Measurements from ENCODE around the gene PRDM15.
A peak's percentile ranks its signal among the peaks of the same experiment; 100 is the strongest.

Gene PRDM15

GRCh38 chr21:41821756-41822431 is 57.2 kb downstream of the PRDM15 start:
- no peak for DNase-seq

GRCh38 chr21:41821081-41821755 is 57.9 kb downstream of the PRDM15 start:
- DNase-seq: no peak

GRCh38 chr21:41820384-41821080 is 58.6 kb downstream of the PRDM15 start:
- DNase-seq: no peak

- no peak for DNase-seq
Measured at GRCh38 chr21:41819856-41820281, 59.3 kb downstream of the PRDM15 start.

GRCh38 chr21:41819236-41819855 is 59.8 kb downstream of the PRDM15 start:
- DNase-seq: no peak

- no peak for DNase-seq
Measured at GRCh38 chr21:41817877-41818855, 61.0 kb downstream of the PRDM15 start.

GRCh38 chr21:41817228-41817627 is 61.9 kb downstream of the PRDM15 start:
- peak; percentile 36 for DNase-seq

- DNase-seq: peak; percentile 54
Measured at GRCh38 chr21:41816583-41817165, 62.5 kb downstream of the PRDM15 start.

- no peak for DNase-seq
Measured at GRCh38 chr21:41815652-41816582, 63.2 kb downstream of the PRDM15 start.

GRCh38 chr21:41813226-41813625 is 65.9 kb downstream of the PRDM15 start:
- DNase-seq: no peak

GRCh38 chr21:41812679-41813078 is 66.5 kb downstream of the PRDM15 start:
- no peak for DNase-seq

GRCh38 chr21:41810597-41810932 is 68.6 kb downstream of the PRDM15 start:
- no peak for DNase-seq

- DNase-seq: no peak
Measured at GRCh38 chr21:41809891-41810596, 69.1 kb downstream of the PRDM15 start.

- no peak for DNase-seq
Measured at GRCh38 chr21:41808846-41809245, 70.3 kb downstream of the PRDM15 start.

- no peak for DNase-seq
Measured at GRCh38 chr21:41808094-41808493, 71.0 kb downstream of the PRDM15 start.

GRCh38 chr21:41806773-41807172 is 72.4 kb downstream of the PRDM15 start:
- DNase-seq: no peak

- no peak for DNase-seq
Measured at GRCh38 chr21:41805643-41806042, 73.5 kb downstream of the PRDM15 start.

- no peak for DNase-seq
Measured at GRCh38 chr21:41805038-41805437, 74.1 kb downstream of the PRDM15 start.

GRCh38 chr21:41804381-41804780 is 74.8 kb downstream of the PRDM15 start:
- no peak for DNase-seq

- no peak for DNase-seq
Measured at GRCh38 chr21:41803316-41803715, 75.8 kb downstream of the PRDM15 start.

Data from stimulated activated CD4-positive, alpha-beta T cell treated with anti-CD3 and anti-CD28 coated beads, Interleukin-1b, Interleukin-23, amount 100 ng/mL, for 48 hours (primary cell).